HUES6 (cell line): ENCODE measurements around the gene SYT12.

Source experiments
- H3K27ac ChIP-seq: 2 replicates; pipeline ENCODE4 v1.7.0; 2013; ENCODE audit warnings: low read depth, mild to moderate bottlenecking, low read length, inconsistent platforms
- H3K27me3 ChIP-seq: 2 replicates; pipeline ENCODE4 v1.6.1; 2013; ENCODE audit warnings: low read length; ENCODE audit not compliant: control insufficient read depth, insufficient read depth
- H3K36me3 ChIP-seq: 2 replicates; pipeline ENCODE4 v1.6.1; 2013; ENCODE audit warnings: low read length; ENCODE audit not compliant: control insufficient read depth, insufficient read depth
- H3K4me1 ChIP-seq: 2 replicates; pipeline ENCODE4 v1.6.1; 2013; ENCODE audit warnings: low read length; ENCODE audit not compliant: control insufficient read depth, insufficient read depth
- H3K4me3 ChIP-seq: 2 replicates; pipeline ENCODE4 v1.5.1; 2013; ENCODE audit warnings: low read depth, low read length
- H3K9ac ChIP-seq: one replicate; pipeline ENCODE4 v1.6.1; 2013; ENCODE audit warnings: mild to moderate bottlenecking, low read length
- H3K9me3 ChIP-seq: 2 replicates; pipeline ENCODE4 v1.6.1; 2013; ENCODE audit warnings: low read depth, low read length; ENCODE audit not compliant: control insufficient read depth, insufficient read depth

Gene SYT12

GRCh38 chr11:67022961-67023956, at the start of gene SYT12:
Gene SYT12, plus strand, starts transcription at chr11:67023134. Its CDS starts 7,011 bp downstream, at chr11:67030145.
- peaks cover 16% of the 10 kb centered on the region for H3K4me1 ChIP-seq
- H3K9me3 ChIP-seq = no peaks in the 10 kb centered on the region; the same call in 1 of the 2 replicates
- H3K27me3 ChIP-seq = peaks cover 43% of the 10 kb centered on the region
- no peak within 1 kb of the TSS for H3K27ac ChIP-seq
- H3K9ac ChIP-seq = peak within 1 kb of the TSS; percentile 35
- H3K36me3 ChIP-seq = no peaks in the 10 kb centered on the region
- peak within 1 kb of the TSS; percentile 77 for H3K4me3 ChIP-seq

- no peak overlapping the region for H3K4me3 ChIP-seq
- H3K27ac ChIP-seq = no peak overlapping the region
- no peaks in the 10 kb centered on the region for H3K36me3 ChIP-seq
- peaks cover 19% of the 10 kb centered on the region for H3K9me3 ChIP-seq
- H3K4me1 ChIP-seq = peaks cover 14% of the 10 kb centered on the region; the same call in 1 of the 2 replicates
- no peaks in the 10 kb centered on the region for H3K27me3 ChIP-seq
- no peak overlapping the region for H3K9ac ChIP-seq
Observed at GRCh38 chr11:66973956-66974580, 48.9 kb upstream of the SYT12 start.

- H3K9ac ChIP-seq = no peak within 1 kb of the TSS
- H3K36me3 ChIP-seq = no peaks in the 10 kb centered on the region
- H3K27ac ChIP-seq = no peak within 1 kb of the TSS
- no peaks in the 10 kb centered on the region for H3K27me3 ChIP-seq
- H3K4me3 ChIP-seq = no peak within 1 kb of the TSS
- H3K9me3 ChIP-seq = peaks cover 25% of the 10 kb centered on the region
- H3K4me1 ChIP-seq = peaks cover 14% of the 10 kb centered on the region; the same call in 1 of the 2 replicates
Observed at GRCh38 chr11:66974724-66975404, 48.1 kb upstream of the SYT12 start, which contains the start of gene C11orf86. Gene C11orf86, plus strand, starts transcription at chr11:66975304. Its CDS starts 59 bp downstream, at chr11:66975363.

GRCh38 chr11:66975405-66976027, 47.4 kb upstream of the SYT12 start:
- H3K27ac ChIP-seq = no peak overlapping the region
- H3K9me3 ChIP-seq = peaks cover 19% of the 10 kb centered on the region
- H3K4me3 ChIP-seq = no peak overlapping the region
- peaks cover 14% of the 10 kb centered on the region; the same call in 1 of the 2 replicates for H3K4me1 ChIP-seq
- H3K36me3 ChIP-seq = no peaks in the 10 kb centered on the region
- no peak overlapping the region for H3K9ac ChIP-seq
- no peaks in the 10 kb centered on the region for H3K27me3 ChIP-seq

- H3K9ac ChIP-seq = no peak overlapping the region
- H3K36me3 ChIP-seq = no peaks in the 10 kb centered on the region
- H3K4me1 ChIP-seq = peaks cover 14% of the 10 kb centered on the region; the same call in 1 of the 2 replicates
- peaks cover 16% of the 10 kb centered on the region for H3K9me3 ChIP-seq
- no peak overlapping the region for H3K4me3 ChIP-seq
- H3K27ac ChIP-seq = no peak overlapping the region
- H3K27me3 ChIP-seq = no peaks in the 10 kb centered on the region
Observed at GRCh38 chr11:66976028-66976467, 46.9 kb upstream of the SYT12 start.

- no peak overlapping the region for H3K9ac ChIP-seq
- no peak overlapping the region for H3K27ac ChIP-seq
- peaks cover 14% of the 10 kb centered on the region; the same call in 1 of the 2 replicates for H3K4me1 ChIP-seq
- H3K4me3 ChIP-seq = no peak overlapping the region
- peaks cover 16% of the 10 kb centered on the region for H3K9me3 ChIP-seq
- no peaks in the 10 kb centered on the region for H3K27me3 ChIP-seq
- no peaks in the 10 kb centered on the region for H3K36me3 ChIP-seq
Observed at GRCh38 chr11:66976925-66977324, 46.0 kb upstream of the SYT12 start.

GRCh38 chr11:66978229-66978628, 44.7 kb upstream of the SYT12 start:
- no peak overlapping the region for H3K27ac ChIP-seq
- no peaks in the 10 kb centered on the region for H3K36me3 ChIP-seq
- H3K4me3 ChIP-seq = no peak overlapping the region

GRCh38 chr11:66978717-66979116, 44.2 kb upstream of the SYT12 start:
- Histone ChIP-seq H3K4me1 (peaks cover 14% of the 10 kb centered on the region; the same call in 1 of the 2 replicates), H3K4me3 (no peak overlapping the region), H3K9me3 (peaks cover 16% of the 10 kb centered on the region), H3K27me3 (no peaks in the 10 kb centered on the region), H3K36me3 (no peaks in the 10 kb centered on the region), H3K27ac (no peak overlapping the region), H3K9ac (no peak overlapping the region)

More at GRCh38 chr11:66978229-66978628, 44.7 kb upstream of the SYT12 start:
- Histone ChIP-seq H3K9ac (no peak overlapping the region), H3K4me1 (peaks cover 14% of the 10 kb centered on the region; the same call in 1 of the 2 replicates), H3K9me3 (peaks cover 16% of the 10 kb centered on the region), H3K27me3 (no peaks in the 10 kb centered on the region)

GRCh38 chr11:66979336-66979980, 43.5 kb upstream of the SYT12 start:
- H3K4me1 ChIP-seq = peaks cover 9% of the 10 kb centered on the region; the same call in 1 of the 2 replicates
- H3K4me3 ChIP-seq = no peak overlapping the region
- H3K27ac ChIP-seq = no peak overlapping the region
- no peaks in the 10 kb centered on the region for H3K27me3 ChIP-seq
- no peaks in the 10 kb centered on the region for H3K36me3 ChIP-seq
- peaks cover 16% of the 10 kb centered on the region for H3K9me3 ChIP-seq
- H3K9ac ChIP-seq = no peak overlapping the region
